NK-92 treated with Interleukin-12 subunit alpha and Interleukin-12 subunit beta, amount 100 ng/mL, for 24 hours (cell line): Measurements from ENCODE around the gene DAPK2.
"Not testable (repeated sequence)": the region's sequence is repeated elsewhere in the genome, so short reads cannot be mapped to it uniquely, and the experiment has no call there.

Experiments
- DNase-seq: peaks from one replicate; lab custom pipeline; 2025; lab: John Stamatoyannopoulos, UW

The DAPK2 gene

GRCh38 chr15:63973212-63974009 lies 72.9 kb downstream of the DAPK2 start:
- DNase-seq: no peak

- no peak for DNase-seq
Observed at GRCh38 chr15:63972801-63973200, 73.5 kb downstream of the DAPK2 start.

DNA sequence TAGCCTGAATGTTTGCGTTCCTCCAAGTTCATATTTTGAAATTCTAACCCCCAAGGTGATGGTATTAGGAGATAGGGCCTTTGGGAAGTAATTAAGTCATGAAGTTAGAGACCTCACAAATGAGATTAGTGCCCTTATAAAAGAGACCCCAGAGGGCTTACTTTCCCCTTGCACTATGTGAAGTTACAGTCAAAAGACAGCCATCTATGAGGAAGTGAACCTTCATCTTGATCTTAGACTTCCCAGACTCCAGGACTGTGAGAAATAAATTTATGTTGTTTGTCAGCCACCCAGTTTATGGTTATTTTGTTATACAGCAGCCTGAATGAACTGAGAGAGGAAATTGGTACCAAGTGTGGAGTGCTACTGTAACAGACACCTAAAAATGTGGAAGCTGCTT lies 74.4 kb downstream of the DAPK2 start:
- no peak for DNase-seq

DNA sequence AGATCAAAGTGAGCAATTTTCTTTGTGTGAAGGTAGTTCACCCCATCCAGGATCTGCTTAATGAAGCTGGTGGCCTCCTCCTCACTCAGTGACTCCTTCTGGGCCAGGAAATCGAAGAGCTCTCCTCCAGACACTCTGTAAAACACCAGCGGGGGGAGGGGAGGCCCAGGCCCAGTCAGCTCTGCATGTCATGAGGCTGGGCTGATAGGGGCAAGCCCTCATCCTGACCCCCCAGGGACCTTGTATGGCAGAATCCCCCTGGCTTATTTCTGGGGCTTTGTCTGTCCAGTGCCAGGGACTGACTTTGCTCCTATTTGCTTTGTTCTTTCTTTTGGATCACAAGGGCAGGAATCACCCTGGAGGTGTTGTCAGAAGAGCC lies 74.9 kb downstream of the DAPK2 start:
- peak; percentile 65 for DNase-seq

DNA sequence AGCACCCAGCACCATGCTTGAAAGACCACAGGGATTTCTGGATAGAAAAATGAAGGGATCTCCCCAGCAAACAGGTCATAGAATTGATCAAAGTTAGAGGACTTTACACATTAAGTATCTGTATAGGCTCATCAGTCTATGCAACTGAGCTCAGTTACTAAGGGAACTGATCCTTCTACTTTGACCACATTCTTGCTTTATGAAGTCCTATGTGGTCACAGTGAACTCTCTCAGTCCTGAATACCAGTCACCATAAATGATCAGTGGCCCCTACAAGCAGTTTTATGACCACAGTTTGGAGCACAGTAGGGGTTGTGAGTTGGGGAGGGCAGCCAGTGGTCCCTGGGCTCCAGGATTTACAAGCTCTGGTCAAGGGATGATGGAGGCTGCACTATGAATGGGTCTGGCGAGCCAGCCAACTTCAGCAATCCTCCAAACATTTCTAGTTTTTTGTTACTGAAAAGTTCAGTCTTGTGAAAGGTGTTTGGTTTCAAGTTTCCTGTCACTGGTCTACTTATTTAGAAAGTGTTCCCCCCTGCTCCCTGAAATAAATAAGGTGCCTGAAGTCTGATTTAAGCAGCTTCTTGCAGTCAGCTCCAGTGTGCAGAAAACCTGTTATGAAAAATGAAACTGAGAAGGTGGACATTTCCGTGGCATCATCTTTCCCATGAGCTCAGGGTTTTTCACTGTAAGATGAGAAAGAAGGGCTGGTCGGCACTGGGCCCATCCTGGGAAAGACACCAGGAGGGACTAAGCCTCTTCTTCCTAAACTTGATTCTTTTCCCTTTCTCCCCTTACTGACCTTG lies 75.5 kb downstream of the DAPK2 start:
- no peak for DNase-seq

GRCh38 chr15:63969652-63970421 lies 76.4 kb downstream of the DAPK2 start:
- no peak for DNase-seq

DNA sequence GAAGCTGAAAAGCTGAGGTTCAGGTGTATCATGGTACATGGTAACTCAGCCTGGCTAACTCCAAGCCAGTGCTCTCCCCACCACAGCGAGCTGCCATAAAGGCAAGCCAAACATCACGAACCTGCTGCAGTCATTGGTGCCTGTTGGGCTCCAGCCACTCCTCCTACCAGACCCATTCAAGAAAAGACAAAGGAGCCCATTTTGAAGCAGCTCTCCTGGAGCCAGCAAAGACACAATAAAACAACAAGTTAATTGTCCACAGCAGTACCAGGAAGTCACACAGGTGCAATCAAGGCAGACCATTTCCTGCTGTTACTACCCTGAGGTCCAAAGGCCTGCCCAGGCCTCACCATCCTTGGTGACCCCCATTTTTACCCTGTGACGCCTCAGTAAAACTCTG lies 77.6 kb downstream of the DAPK2 start:
- no peak for DNase-seq

DNA sequence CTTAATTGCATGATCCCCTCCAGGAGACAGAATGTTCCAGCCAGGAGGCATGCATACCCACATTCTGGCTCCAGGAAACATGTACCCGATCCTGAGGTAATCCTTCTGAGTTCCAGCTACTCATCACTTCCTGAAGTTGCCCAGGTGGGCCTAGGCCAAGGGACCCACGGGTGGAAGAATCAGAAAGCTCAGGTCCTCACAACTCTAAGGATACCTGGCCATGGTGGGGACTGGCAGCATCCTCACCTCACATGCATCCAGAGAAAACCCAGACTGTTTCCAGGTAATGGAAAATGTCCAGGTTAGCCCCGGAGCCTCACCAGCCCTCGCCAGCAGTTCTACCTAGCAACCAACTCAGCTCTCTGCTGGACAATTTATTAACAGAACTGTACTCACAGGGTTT lies 78.2 kb downstream of the DAPK2 start:
- no peak for DNase-seq

DNA sequence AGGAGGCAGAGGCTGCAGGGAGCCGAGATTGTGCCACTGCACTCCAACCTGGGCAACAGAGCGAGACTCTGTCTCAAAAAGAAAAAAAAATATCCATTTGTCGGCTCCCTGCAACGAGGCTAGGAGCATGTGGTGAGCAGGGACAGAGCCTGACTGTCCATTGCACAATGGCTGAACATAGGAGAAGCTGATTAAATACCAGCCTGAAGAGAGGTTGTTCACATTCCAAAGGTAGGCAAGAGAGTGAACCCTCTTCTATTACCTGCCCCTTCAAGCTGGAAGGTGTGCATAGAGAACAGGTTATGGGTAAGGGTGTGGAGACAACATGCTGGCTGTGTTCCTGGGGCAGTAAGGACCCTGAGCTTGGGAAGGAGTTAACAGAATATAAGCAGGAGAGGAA lies 78.7 kb downstream of the DAPK2 start:
- DNase-seq: no peak

GRCh38 chr15:63962947-63963721 lies 83.2 kb downstream of the DAPK2 start:
- not testable (repeated sequence) for DNase-seq

GRCh38 chr15:63953524-63953923 lies 92.8 kb downstream of the DAPK2 start:
- no peak for DNase-seq

GRCh38 chr15:63950911-63951481 lies 95.3 kb downstream of the DAPK2 start:
- DNase-seq: no peak

DNA sequence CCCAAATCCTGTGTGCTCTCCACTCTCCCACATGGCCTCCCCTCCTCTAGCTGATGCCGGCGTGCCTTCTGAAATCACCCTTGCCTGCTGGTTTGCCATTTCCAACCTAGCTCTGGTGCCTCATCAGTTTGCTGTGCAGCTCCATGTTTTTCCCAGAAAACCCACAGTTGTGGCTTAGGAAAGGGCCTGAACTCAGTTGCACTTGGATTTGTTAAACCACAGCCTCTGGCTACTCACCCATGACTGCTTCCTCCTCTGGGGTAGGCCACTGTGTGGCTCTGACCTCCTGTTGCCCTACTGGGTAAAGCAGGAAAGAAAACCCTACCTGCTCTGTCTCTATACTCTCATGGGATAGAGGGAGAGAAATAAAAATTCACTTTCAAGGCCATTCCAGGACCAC lies 97.3 kb downstream of the DAPK2 start:
- DNase-seq: no peak

DNA sequence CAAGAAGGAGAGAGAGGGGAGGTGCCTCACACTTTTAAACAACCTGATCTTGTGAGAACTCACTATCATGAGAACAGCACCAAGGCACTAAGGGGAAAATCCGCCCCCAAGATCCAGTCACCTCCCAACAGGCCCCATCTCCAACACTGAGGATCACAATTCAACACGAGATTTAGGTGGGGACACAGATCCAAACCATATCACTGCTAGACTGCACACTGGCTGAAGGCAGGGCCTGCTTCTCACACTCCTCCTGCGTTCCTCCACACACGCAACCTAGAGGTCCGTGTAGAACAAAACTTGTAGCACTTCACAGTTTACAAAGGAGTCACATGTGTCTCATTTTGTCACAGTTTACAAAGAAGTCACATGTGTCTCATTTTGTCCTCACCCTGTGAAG lies 97.8 kb downstream of the DAPK2 start:
- no peak for DNase-seq

DNA sequence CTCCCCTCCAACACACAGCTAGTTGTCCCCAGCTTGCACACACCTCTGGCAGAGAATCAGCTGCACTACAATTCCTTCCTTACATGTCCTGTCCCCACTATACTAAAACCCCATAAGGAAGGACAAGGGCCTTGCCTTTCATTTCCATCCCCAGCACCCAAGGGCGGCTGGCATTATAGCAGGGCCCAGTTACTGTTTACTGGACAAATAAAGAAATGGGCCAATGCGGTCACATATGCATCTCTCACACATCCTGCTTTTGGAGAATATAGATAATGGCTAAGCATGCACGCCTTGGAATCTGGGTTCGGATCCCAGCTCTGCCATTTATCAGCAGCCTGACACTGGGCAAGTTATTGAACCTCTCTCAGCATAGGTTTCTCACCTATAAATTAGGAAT lies 99.1 kb downstream of the DAPK2 start:
- DNase-seq: no peak

- DNase-seq: no peak
Observed at GRCh38 chr15:63946524-63947065, 99.7 kb downstream of the DAPK2 start.

DNA sequence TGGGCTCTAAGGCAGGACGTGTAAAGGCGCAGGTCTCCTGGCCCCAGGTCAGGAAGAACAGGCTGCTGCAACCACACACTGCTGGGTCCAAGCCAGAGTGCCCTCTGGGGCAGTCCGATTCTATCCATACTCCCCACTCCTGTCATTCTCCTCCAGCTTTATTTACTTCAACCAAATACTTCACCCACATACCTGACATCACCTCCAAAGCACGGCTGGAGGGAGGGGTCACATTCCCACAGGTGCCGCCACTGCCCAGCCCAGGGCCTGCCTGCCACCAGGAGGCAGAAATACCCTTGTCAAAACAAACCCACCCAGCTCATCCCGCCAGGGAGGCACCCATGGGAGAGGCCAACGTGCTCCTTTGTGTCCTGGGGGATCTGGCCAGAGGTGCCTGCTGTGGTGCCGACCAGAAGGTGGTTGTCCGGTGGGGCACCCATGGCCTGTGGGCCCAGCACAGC lies 100.4 kb downstream of the DAPK2 start:
- DNase-seq: no peak

- peak; percentile 16 for DNase-seq
Observed at GRCh38 chr15:63945007-63945788, 101.1 kb downstream of the DAPK2 start.

GRCh38 chr15:63944681-63944955 lies 101.7 kb downstream of the DAPK2 start:
- no peak for DNase-seq

- no peak for DNase-seq
Observed at GRCh38 chr15:63943829-63944680, 102.2 kb downstream of the DAPK2 start.
